HFFc6 (cell line): ENCODE data around the gene BACH1. TPM values are rescaled to one million over a fixed set of nuclear protein-coding genes. Genes with fewer than 3 reads are reported as not detected.

Experiments
- DNase-seq: peaks from one replicate; pipeline ENCODE4 v3.0.0-alpha.2; 2018
- H3K27ac Mint-ChIP-seq: 2 replicates; pipeline ENCODE4 v1.8.0; 2020; ENCODE audit warnings: mild to moderate bottlenecking, mixed read lengths
- H3K27me3 Mint-ChIP-seq: 2 replicates; pipeline ENCODE4 v1.8.0; 2021; ENCODE audit warnings: mild to moderate bottlenecking, moderate library complexity, mixed read lengths; ENCODE audit not compliant: insufficient read depth
- H3K36me3 Mint-ChIP-seq: 2 replicates; pipeline ENCODE4 v1.8.0; 2021; ENCODE audit warnings: low read depth, mixed read lengths
- H3K4me1 Mint-ChIP-seq: 2 replicates; pipeline ENCODE4 v1.8.0; 2020; ENCODE audit warnings: low read depth, mixed read lengths
- H3K4me3 Mint-ChIP-seq: 2 replicates; pipeline ENCODE4 v1.8.0; 2020; ENCODE audit warnings: mild to moderate bottlenecking, moderate library complexity, mixed read lengths
- H3K9me3 Mint-ChIP-seq: 2 replicates; pipeline ENCODE4 v1.8.0; 2020; ENCODE audit warnings: mild to moderate bottlenecking, mixed read lengths
- total RNA-seq, 6 experiments: library from RNA; stranded (reverse); fragmentation: NEBNext Ultra II Directional; extraction: Animal tissue kit (Norgen Biotek cat#: 25700); gene quantifications; 2 replicates in 1 of 6; 3 replicates in 5 of 6; pipeline ENCODE4 v1.2.3, GENCODE V29; 2021
- TF ChIP-seq, protein P1 (sequence below): fragments of 200-600 bp; sonication (generic); IDR thresholded peaks from 2 replicates; pipeline ENCODE4 v1.5.0; 2021; ENCODE audit warnings: antibody characterized with exemption, mild to moderate bottlenecking

Gene BACH1
- total RNA-seq, 6 experiments from 2014 or later: 47.3 to 53.5 (median 53.1) TPM

DNA sequence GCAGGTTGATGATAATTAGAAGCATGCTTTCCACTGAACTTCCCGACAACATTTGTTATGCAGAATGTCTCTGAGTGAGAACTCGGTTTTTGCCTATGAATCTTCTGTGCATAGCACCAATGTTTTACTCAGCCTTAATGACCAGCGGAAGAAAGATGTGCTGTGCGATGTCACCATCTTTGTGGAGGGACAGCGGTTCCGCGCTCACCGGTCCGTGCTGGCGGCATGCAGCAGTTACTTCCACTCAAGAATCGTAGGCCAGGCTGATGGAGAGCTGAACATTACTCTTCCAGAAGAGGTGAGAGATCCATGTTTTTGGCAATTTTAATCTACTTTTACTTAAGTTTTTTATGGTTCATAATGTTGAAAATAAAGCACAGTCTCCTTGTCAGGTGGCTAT lies 22.5 kb downstream of the BACH1 start:
- DNase-seq: no peak
- H3K4me1 Mint-ChIP-seq: peaks cover 78% of the 10 kb centered on the region

DNA sequence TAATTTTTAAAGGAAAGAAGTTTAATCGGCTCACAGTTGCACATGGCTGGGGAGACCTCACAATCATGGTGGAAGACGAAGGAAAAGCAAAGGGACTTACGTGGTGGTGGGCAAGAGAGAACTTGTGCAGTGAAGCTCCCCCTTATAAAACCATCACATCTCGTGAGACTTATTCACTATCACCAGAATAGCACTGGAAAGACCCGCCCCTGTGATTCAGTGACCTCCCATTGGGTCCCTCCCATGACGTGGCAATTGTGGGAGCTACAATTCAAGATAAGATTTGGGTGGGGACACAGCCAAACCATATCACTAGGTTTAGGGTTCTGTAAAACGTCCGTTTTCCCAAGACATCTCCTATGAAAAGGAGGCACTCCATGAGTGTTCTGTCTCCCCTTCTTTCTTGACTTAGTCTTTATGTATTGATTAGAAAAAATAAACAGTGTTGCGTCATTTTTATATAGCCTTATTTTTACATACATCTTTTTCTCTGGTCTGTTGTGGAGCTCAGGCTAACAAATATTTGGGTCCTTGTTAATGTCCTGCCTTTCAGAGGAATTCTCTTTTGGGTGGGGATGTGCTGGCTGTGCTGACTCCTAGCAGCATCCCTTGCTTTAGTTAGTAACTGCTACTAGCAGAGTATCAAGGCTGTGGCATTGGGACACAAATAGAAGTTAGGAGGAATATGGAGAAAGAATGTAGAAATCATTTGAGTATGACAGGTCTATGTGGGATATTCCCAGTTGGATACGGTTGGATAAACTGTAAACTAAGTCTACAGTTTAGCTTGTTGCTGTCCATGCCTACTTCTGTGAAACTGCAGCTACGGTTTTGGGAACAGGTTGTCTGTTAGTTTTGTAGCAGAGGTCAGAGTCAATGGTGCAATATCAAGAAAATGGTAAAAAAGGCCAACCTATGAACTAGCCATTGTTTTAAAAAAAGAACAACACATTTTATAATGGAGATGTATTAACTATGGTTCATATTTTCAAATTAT lies 23.5 kb downstream of the BACH1 start:
- no peak for DNase-seq
- H3K36me3 Mint-ChIP-seq: peaks cover 53% of the 10 kb centered on the region
- H3K27me3 Mint-ChIP-seq: peaks cover 2% of the 10 kb centered on the region; the same call in 1 of the 2 replicates
- no peaks in the 10 kb centered on the region for H3K9me3 Mint-ChIP-seq
- peaks cover 76% of the 10 kb centered on the region for H3K4me1 Mint-ChIP-seq
- TF ChIP-seq, protein P1, sequence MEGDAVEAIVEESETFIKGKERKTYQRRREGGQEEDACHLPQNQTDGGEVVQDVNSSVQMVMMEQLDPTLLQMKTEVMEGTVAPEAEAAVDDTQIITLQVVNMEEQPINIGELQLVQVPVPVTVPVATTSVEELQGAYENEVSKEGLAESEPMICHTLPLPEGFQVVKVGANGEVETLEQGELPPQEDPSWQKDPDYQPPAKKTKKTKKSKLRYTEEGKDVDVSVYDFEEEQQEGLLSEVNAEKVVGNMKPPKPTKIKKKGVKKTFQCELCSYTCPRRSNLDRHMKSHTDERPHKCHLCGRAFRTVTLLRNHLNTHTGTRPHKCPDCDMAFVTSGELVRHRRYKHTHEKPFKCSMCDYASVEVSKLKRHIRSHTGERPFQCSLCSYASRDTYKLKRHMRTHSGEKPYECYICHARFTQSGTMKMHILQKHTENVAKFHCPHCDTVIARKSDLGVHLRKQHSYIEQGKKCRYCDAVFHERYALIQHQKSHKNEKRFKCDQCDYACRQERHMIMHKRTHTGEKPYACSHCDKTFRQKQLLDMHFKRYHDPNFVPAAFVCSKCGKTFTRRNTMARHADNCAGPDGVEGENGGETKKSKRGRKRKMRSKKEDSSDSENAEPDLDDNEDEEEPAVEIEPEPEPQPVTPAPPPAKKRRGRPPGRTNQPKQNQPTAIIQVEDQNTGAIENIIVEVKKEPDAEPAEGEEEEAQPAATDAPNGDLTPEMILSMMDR: no peak
- no peak overlapping the region; the same call in 1 of the 2 replicates for H3K27ac Mint-ChIP-seq
- no peak overlapping the region for H3K4me3 Mint-ChIP-seq

More for the DNA sequence above, 22.5 kb downstream of the BACH1 start:
- Mint-ChIP-seq H3K9me3 (no peaks in the 10 kb centered on the region), H3K36me3 (peaks cover 43% of the 10 kb centered on the region), H3K27ac (no peak overlapping the region), H3K27me3 (peaks cover 2% of the 10 kb centered on the region; the same call in 1 of the 2 replicates), H3K4me3 (no peak overlapping the region)
- TF ChIP-seq, protein P1: no peak

DNA sequence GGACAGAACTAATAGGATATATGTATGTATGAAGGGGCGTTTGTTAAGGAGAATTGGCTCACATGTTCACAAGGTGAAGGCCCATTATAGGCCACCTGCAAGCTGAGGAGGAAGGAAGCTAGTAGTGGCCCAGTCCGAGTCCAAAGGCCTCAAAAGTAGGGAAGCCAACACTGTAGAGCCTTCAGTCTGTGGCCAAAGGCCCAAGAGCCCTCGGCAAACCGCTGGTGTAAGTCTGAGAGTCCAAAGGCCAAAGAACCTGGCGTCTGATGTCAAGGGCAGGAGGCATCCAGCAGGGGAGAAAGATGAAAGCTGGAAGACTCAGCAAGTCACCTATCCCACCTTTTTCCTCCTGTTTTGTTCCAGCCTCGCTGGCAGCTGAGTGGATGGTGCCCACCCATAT lies 24.5 kb downstream of the BACH1 start:
- peaks cover 54% of the 10 kb centered on the region for H3K36me3 Mint-ChIP-seq
- no peaks in the 10 kb centered on the region for H3K9me3 Mint-ChIP-seq
- TF ChIP-seq, protein P1: no peak
- peaks cover 67% of the 10 kb centered on the region for H3K4me1 Mint-ChIP-seq
- DNase-seq: no peak
- H3K27ac Mint-ChIP-seq: no peak overlapping the region
- H3K27me3 Mint-ChIP-seq: peaks cover 2% of the 10 kb centered on the region; the same call in 1 of the 2 replicates
- H3K4me3 Mint-ChIP-seq: no peak overlapping the region

DNA sequence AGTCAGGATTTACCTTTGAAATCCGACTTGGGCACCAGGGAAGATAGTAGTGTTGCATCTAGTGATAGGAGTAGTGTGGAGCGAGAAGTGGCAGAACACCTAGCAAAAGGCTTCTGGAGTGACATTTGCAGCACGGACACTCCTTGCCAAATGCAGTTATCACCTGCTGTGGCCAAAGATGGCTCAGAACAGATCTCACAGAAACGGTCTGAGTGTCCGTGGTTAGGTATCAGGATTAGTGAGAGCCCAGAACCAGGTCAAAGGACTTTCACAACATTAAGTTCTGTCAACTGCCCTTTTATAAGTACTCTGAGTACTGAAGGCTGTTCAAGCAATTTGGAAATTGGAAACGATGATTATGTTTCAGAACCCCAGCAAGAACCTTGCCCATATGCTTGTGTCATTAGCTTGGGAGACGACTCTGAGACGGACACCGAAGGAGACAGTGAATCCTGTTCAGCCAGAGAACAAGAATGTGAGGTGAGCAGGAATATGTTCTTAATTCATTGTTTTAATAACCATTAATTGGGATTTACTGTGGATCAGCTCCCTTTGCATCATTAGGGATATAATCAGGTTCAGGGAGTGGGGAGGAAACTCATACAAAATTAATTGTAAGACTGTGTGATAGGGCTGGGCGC lies 28.3 kb downstream of the BACH1 start:
- Mint-ChIP-seq H3K27ac (no peak overlapping the region), H3K27me3 (no peaks in the 10 kb centered on the region; the same call in 1 of the 2 replicates), H3K9me3 (no peaks in the 10 kb centered on the region), H3K36me3 (peaks cover 48% of the 10 kb centered on the region), H3K4me3 (no peak overlapping the region), H3K4me1 (peaks cover 46% of the 10 kb centered on the region)
- TF ChIP-seq, protein P1: no peak
- no peak for DNase-seq

DNA sequence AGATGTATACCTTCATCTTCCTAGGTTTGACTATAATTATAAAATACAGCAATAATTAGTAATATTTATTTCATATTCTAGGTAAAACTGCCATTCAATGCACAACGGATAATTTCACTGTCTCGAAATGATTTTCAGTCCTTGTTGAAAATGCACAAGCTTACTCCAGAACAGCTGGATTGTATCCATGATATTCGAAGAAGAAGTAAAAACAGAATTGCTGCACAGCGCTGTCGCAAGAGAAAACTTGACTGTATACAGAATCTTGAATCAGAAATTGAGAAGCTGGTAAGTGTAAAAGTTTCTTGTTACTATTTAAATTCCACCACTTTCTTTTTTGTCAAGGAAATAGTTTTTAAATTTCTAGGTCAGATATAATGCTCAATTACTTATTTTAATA lies 30.7 kb downstream of the BACH1 start:
- Mint-ChIP-seq H3K4me3 (no peak overlapping the region), H3K27ac (no peak overlapping the region), H3K4me1 (peaks cover 54% of the 10 kb centered on the region), H3K9me3 (no peaks in the 10 kb centered on the region), H3K36me3 (peaks cover 36% of the 10 kb centered on the region), H3K27me3 (no peaks in the 10 kb centered on the region; the same call in 1 of the 2 replicates)
- TF ChIP-seq, protein P1: no peak
- no peak for DNase-seq
